Measurements from ENCODE around the gene CCT5. TPM values are rescaled to one million over a fixed set of nuclear protein-coding genes. Genes with fewer than 3 reads are reported as not detected.

CCT5 gene
- polyA plus RNA-seq, 1 experiment = 390 TPM

DNA sequence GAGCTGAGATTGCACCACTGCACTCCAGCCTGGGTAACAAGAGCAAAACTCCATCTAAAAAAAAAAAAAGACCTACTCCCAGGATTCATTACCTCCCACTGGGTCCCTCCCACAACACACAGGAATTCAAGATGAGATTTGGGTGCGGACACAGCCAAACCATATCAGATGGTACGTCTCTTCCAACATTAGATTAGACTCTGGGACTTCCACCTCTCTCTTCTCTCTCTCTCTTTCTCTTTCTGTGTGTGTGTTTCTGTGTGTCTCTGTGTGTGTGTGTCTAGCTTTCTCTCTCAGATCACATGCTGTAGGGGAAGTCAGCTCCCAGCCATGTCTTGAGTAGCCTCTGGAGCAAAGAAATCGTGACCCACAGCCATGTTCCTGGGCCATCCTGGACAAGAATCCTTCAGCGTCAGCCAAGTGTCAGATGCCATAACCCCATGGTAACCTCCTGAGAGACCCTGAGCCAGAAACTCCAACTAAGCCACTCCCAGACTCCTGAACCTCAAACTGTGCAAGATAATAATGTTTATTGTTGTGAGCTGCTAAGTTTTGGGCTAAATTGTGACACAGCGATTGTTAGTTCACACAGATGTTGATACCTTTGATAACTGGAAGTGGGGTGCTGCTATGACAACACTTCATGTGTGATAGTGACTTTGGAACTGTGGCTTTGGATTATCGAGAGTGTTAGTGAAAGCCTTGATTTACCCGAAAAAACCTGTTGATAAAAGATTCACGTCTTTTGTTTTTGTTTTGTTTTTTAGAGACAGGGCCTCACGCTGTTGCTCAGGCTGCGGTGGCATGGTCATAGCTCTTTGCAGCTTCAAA is 61.7 kb downstream of the CCT5 start:
- CTCF ChIA-PET = interaction anchor here (0.7 kb wide), 1 partner anchor 21 kb away, joined by 4 read pairs; no protein-coding TSS in a partner anchor
- TF ChIP-seq, protein P1, sequence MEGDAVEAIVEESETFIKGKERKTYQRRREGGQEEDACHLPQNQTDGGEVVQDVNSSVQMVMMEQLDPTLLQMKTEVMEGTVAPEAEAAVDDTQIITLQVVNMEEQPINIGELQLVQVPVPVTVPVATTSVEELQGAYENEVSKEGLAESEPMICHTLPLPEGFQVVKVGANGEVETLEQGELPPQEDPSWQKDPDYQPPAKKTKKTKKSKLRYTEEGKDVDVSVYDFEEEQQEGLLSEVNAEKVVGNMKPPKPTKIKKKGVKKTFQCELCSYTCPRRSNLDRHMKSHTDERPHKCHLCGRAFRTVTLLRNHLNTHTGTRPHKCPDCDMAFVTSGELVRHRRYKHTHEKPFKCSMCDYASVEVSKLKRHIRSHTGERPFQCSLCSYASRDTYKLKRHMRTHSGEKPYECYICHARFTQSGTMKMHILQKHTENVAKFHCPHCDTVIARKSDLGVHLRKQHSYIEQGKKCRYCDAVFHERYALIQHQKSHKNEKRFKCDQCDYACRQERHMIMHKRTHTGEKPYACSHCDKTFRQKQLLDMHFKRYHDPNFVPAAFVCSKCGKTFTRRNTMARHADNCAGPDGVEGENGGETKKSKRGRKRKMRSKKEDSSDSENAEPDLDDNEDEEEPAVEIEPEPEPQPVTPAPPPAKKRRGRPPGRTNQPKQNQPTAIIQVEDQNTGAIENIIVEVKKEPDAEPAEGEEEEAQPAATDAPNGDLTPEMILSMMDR (IDR thresholded peaks at IDR 0.05; ENCODE audit: low read depth, low read length) = no peak
- no peaks in the 10 kb centered on the region; the same call in 1 of the 2 replicates for H3K9me3 ChIP-seq (ENCODE audit: control insufficient read depth, insufficient read depth, low read length)
- H3K4me3 ChIP-seq (ENCODE audit: low read depth, low read length) = no peak overlapping the region
- no peaks in the 10 kb centered on the region for H3K27me3 ChIP-seq (ENCODE audit: control insufficient read depth, insufficient read depth, low read length)
- DNase-seq (ENCODE audit: low read depth, low spot score) = no peak
- POLR2A ChIA-PET = interaction anchor here (1.2 kb wide), 1 partner anchor 42 kb away, joined by 3 read pairs; the partner anchor contains the start of gene MARCHF6
- H3K27ac ChIP-seq (ENCODE audit: low read depth, low read length) = no peak overlapping the region

DNA sequence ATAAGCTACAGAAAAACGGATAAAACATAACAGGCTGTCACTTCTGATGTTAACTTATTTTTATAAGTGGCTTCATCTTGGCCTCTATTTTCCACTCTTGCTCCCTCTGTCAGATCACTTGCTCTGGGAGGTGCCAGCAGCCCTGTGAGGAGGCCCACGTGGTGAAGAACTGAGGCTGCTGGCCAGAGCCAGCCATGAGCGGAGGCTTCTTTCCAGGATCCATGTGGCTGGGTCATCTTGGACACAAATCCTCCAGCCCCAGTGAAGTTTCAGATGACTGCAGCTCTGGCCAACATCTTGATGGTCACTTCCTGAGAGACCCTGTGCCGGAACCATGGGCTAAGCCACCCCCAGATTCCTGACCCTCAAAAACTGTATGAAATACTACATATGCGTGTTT is 65.1 kb downstream of the CCT5 start:
- TF ChIP-seq, protein P1 (IDR thresholded peaks at IDR 0.05; ENCODE audit: low read depth, low read length) = no peak
- Histone ChIP-seq H3K27me3 (ENCODE audit: control insufficient read depth, insufficient read depth, low read length) (no peaks in the 10 kb centered on the region), H3K9me3 (ENCODE audit: control insufficient read depth, insufficient read depth, low read length) (no peaks in the 10 kb centered on the region; the same call in 1 of the 2 replicates), H3K27ac (ENCODE audit: low read depth, low read length) (no peak overlapping the region), H3K4me3 (ENCODE audit: low read depth, low read length) (no peak overlapping the region)
- ChIA-PET CTCF (no interaction called here), POLR2A (no interaction called here)
- DNase-seq (ENCODE audit: low read depth, low spot score) = no peak

Small RNA genes within 50 kb of the gene (small RNA-seq; reads per million reads assigned to genes)
- gene RF00019 (ENCODE audit: insufficient read length, low read depth) = not detected

Other genes with a start within 250 kb of the CCT5 start
- 31.3 and 31.9 TPM in 2 replicates for gene ATPSCKMT, start 392 bp upstream of the CCT5 start, polyA plus RNA-seq (2011; rRNA removed)
- gene CMBL, start 57.6 kb downstream of the CCT5 start, polyA plus RNA-seq (2011; rRNA removed) = 37.2 and 43.0 TPM in 2 replicates
- gene MARCHF6, start 103.4 kb downstream of the CCT5 start, polyA plus RNA-seq (2011; rRNA removed) = 102 and 136 TPM in 2 replicates
- 0.24 and 0.29 TPM in 2 replicates for gene ROPN1L, start 191.6 kb downstream of the CCT5 start, polyA plus RNA-seq (2011; rRNA removed)

Data from AG04450 (cell line).